Neural cell (in vitro differentiated cells): ENCODE results near the gene SLC25A45. TPM values are rescaled to one million over a fixed set of nuclear protein-coding genes. Genes with fewer than 3 reads are reported as not detected.

Experiments
- H2AFZ ChIP-seq: fragments of 200-600, 300-800 bp; sonication (generic), shearing (Covaris generic); 2 replicates; pipeline ENCODE4 v1.6.0; 2014; ENCODE audit warnings: low read depth, mild to moderate bottlenecking, antibody characterized with exemption, low read length, moderate library complexity
- H3F3A ChIP-seq: fragments of 200-600 bp; shearing (Covaris generic); 2 replicates; pipeline ENCODE4 v1.6.1; 2016; ENCODE audit warnings: mild to moderate bottlenecking, moderate library complexity, mixed read lengths, antibody characterized with exemption, low read length; ENCODE audit not compliant: insufficient read depth, poor library complexity, severe bottlenecking
- H3K27ac ChIP-seq: fragments of 200-600, 300-800 bp; sonication (generic), shearing (Covaris generic); 2 replicates; pipeline ENCODE4 v1.5.1; 2014; ENCODE audit warnings: mild to moderate bottlenecking, low read length, moderate library complexity
- H3K27me3 ChIP-seq: fragments of 300-800, 200-600 bp; sonication (generic), shearing (Covaris generic); 2 replicates; pipeline ENCODE4 v1.6.0; 2014; ENCODE audit warnings: mild to moderate bottlenecking, low read depth, low read length, moderate library complexity; ENCODE audit not compliant: insufficient read depth
- H3K36me3 ChIP-seq: fragments of 300-800, 200-600 bp; sonication (generic), shearing (Covaris generic); 2 replicates; pipeline ENCODE4 v1.5.1; 2014; ENCODE audit warnings: mild to moderate bottlenecking, antibody characterized with exemption, low read length, moderate library complexity; ENCODE audit not compliant: insufficient read depth
- H3K4me2 ChIP-seq: fragments of 300-800, 200-600 bp; sonication (generic), shearing (Covaris generic); 2 replicates; pipeline ENCODE4 v1.6.0; 2014; ENCODE audit warnings: mild to moderate bottlenecking, low read length
- H3K4me3 ChIP-seq: fragments of 300-800, 200-600 bp; sonication (generic), shearing (Covaris generic); 2 replicates; pipeline ENCODE4 v1.5.1; 2014; ENCODE audit warnings: mild to moderate bottlenecking, low read length, moderate library complexity
- H3K79me2 ChIP-seq: fragments of 200-600 bp; shearing (Covaris generic); replicated peaks from 2 replicates; pipeline ENCODE4 v1.6.0; 2014; ENCODE audit warnings: mild to moderate bottlenecking, low read length, moderate library complexity; ENCODE audit not compliant: insufficient read depth
- H3K9ac ChIP-seq: fragments of 300-800, 200-600 bp; sonication (generic), shearing (Covaris generic); 2 replicates; pipeline ENCODE4 v1.6.1; 2016; ENCODE audit warnings: mild to moderate bottlenecking, low read length, mixed read lengths
- H3K9me2 ChIP-seq: fragments of 200-600 bp; shearing (Covaris generic); 2 replicates; pipeline ENCODE4 v1.6.1; 2016; ENCODE audit warnings: mild to moderate bottlenecking, low read length, mixed read lengths; ENCODE audit not compliant: insufficient read depth
- H3K9me3 ChIP-seq: fragments of 200-600, 300-800 bp; sonication (generic), shearing (Covaris generic); 2 replicates; pipeline ENCODE4 v1.6.1; 2016; ENCODE audit warnings: mild to moderate bottlenecking, mixed run types, low read length, moderate library complexity, mixed read lengths
- H4K20me1 ChIP-seq: fragments of 200-600 bp; shearing (Covaris generic); 2 replicates; pipeline ENCODE4 v1.6.1; 2016; ENCODE audit warnings: mild to moderate bottlenecking, mixed run types; ENCODE audit not compliant: insufficient read depth
- CTCF ChIP-seq: fragments of 450-650 bp; IDR thresholded peaks from 2 replicates; pipeline ENCODE4 v1.5.1; 2014; ENCODE audit warnings: antibody characterized with exemption, mild to moderate bottlenecking, moderate library complexity; ENCODE audit not compliant: poor library complexity, severe bottlenecking
- EP300 ChIP-seq: fragments of 450-650 bp; conservative IDR thresholded peaks from 2 replicates; pipeline ENCODE4 v1.6.1; 2014; ENCODE audit warnings: antibody characterized with exemption, mild to moderate bottlenecking, moderate library complexity; ENCODE audit not compliant: poor library complexity, severe bottlenecking
- EZH2 ChIP-seq: fragments of 200-600, 300-800 bp; shearing (Covaris generic), sonication (generic); IDR thresholded peaks from 2 replicates; pipeline ENCODE4 v1.6.1; 2014; ENCODE audit warnings: antibody characterized with exemption, low read length, borderline replicate concordance, mild to moderate bottlenecking; ENCODE audit not compliant: insufficient read depth, poor library complexity, severe bottlenecking
- MXI1 ChIP-seq: fragments of 450-650 bp; conservative IDR thresholded peaks from 2 replicates; pipeline ENCODE4 v1.6.1; 2014; ENCODE audit warnings: antibody characterized with exemption, mild to moderate bottlenecking; ENCODE audit not compliant: poor library complexity, severe bottlenecking
- POLR2AphosphoS5 ChIP-seq: IDR thresholded peaks from 2 replicates; pipeline ENCODE4 v1.6.1; 2012
- RAD21 ChIP-seq: fragments of 450-650 bp; conservative IDR thresholded peaks from 2 replicates; pipeline ENCODE4 v1.6.1; 2014; ENCODE audit warnings: antibody characterized with exemption, mild to moderate bottlenecking, moderate library complexity
- SMC3 ChIP-seq: fragments of 450-650 bp; conservative IDR thresholded peaks from 2 replicates; pipeline ENCODE4 v1.6.1; 2014; ENCODE audit warnings: antibody characterized with exemption, mild to moderate bottlenecking, moderate library complexity; ENCODE audit not compliant: poor library complexity
- TAF1 ChIP-seq: IDR thresholded peaks from 2 replicates; pipeline ENCODE4 v1.6.1; 2012; ENCODE audit warnings: low read depth
- polyA plus RNA-seq: library from polyadenylated mRNA; depleted of rRNA; stranded (reverse); fragments of >200 nt; gene quantifications from 2 replicates; pipeline ENCODE4 v1.2.3, GENCODE V29; 2014
- TF ChIP-seq, protein P1 (sequence below): IDR thresholded peaks from 2 replicates; pipeline ENCODE4 v1.6.1; 2012; ENCODE audit warnings: borderline replicate concordance

SLC25A45 gene
- polyA plus RNA-seq, 1 donor from 2014 or later = not detected

- Histone ChIP-seq H3K36me3 (no peaks in the 10 kb centered on the region), H3K4me2 (no peak overlapping the region), H3K79me2 (peaks cover 8% of the 10 kb centered on the region), H3K4me3 (no peak overlapping the region), H3K27me3 (no peaks in the 10 kb centered on the region), H3K9me3 (no peaks in the 10 kb centered on the region), H3K9ac (no peak overlapping the region), H3K9me2 (no peaks in the 10 kb centered on the region), H4K20me1 (no peaks in the 10 kb centered on the region), H2AFZ (no peak overlapping the region), H3F3A (no peaks in the 10 kb centered on the region), H3K27ac (no peak overlapping the region)
- no peak for TF ChIP-seq MXI1
- no peak for TF ChIP-seq RAD21
- TF ChIP-seq SMC3 = no peak
- no peak for TF ChIP-seq TAF1
- TF ChIP-seq POLR2AphosphoS5 = no peak
- no peak for TF ChIP-seq CTCF
- TF ChIP-seq, protein P1, sequence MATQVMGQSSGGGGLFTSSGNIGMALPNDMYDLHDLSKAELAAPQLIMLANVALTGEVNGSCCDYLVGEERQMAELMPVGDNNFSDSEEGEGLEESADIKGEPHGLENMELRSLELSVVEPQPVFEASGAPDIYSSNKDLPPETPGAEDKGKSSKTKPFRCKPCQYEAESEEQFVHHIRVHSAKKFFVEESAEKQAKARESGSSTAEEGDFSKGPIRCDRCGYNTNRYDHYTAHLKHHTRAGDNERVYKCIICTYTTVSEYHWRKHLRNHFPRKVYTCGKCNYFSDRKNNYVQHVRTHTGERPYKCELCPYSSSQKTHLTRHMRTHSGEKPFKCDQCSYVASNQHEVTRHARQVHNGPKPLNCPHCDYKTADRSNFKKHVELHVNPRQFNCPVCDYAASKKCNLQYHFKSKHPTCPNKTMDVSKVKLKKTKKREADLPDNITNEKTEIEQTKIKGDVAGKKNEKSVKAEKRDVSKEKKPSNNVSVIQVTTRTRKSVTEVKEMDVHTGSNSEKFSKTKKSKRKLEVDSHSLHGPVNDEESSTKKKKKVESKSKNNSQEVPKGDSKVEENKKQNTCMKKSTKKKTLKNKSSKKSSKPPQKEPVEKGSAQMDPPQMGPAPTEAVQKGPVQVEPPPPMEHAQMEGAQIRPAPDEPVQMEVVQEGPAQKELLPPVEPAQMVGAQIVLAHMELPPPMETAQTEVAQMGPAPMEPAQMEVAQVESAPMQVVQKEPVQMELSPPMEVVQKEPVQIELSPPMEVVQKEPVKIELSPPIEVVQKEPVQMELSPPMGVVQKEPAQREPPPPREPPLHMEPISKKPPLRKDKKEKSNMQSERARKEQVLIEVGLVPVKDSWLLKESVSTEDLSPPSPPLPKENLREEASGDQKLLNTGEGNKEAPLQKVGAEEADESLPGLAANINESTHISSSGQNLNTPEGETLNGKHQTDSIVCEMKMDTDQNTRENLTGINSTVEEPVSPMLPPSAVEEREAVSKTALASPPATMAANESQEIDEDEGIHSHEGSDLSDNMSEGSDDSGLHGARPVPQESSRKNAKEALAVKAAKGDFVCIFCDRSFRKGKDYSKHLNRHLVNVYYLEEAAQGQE = no peak
- TF ChIP-seq EZH2 = no peak
- no peak for TF ChIP-seq EP300
Observed at GRCh38 chr11:65390996-65391395, 8.6 kb upstream of the SLC25A45 start.

DNA sequence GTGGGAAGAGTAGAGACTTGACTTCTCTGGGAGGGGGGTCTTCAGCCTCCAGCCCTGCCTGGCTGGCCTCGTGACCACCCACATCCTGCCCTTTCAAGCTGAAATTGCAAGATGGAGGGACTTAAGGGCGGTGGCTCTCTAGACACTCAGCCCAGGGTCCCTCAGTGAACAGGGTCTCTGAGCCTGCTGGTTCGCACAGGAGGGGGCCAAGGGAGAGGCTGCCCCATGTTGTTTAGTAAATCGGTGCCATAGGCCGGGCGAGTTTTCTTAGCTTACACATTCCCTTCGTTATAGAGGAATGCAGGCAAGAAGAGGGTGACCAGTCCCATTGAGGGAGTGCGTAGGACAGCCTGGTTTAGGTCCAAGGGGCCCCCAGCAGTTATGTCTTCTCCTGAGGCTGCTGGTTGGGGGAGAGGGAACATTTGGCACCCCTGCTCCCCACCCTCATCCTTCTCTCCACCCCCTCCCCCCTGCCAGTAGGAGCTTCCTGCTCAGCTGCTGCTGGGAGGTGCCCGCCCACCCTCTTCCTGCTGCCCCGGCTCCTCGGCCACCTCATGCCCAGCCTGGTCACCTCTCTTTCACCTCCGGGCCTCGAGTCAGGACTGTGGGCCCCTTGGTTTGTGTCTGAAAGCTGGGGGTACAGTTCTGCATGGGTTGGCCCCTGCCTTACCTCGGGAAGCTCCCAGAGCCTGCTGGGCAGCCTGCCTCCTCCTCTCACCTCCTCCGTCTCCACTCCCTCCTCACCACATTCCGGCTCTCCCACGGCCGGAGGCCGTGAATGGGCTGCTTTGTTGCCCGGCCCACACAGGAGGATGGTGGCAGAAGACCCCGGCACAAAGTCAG, 7.9 kb upstream of the SLC25A45 start:
- no peak overlapping the region for H3K9ac ChIP-seq

More for the DNA sequence above, 7.9 kb upstream of the SLC25A45 start:
- no peak overlapping the region for H3K4me3 ChIP-seq
- TF ChIP-seq RAD21 = no peak
- no peak for TF ChIP-seq TAF1
- no peak for TF ChIP-seq CTCF
- TF ChIP-seq, protein P1 = no peak
- TF ChIP-seq POLR2AphosphoS5 = no peak
- no peak for TF ChIP-seq EP300
- no peak for TF ChIP-seq EZH2
- no peak for TF ChIP-seq SMC3
- TF ChIP-seq MXI1 = no peak
- no peaks in the 10 kb centered on the region for H3K9me3 ChIP-seq
- no peaks in the 10 kb centered on the region for H3F3A ChIP-seq
- H2AFZ ChIP-seq = no peak overlapping the region
- H3K79me2 ChIP-seq = peaks cover 8% of the 10 kb centered on the region
- H3K27me3 ChIP-seq = no peaks in the 10 kb centered on the region
- H3K36me3 ChIP-seq = no peaks in the 10 kb centered on the region
- no peaks in the 10 kb centered on the region for H4K20me1 ChIP-seq
- H3K27ac ChIP-seq = no peak overlapping the region
- H3K9me2 ChIP-seq = no peaks in the 10 kb centered on the region
- H3K4me2 ChIP-seq = no peak overlapping the region
